MM.1S (cell line): ENCODE data around the gene USF2.
"Not testable (repeated sequence)": the region's sequence is repeated elsewhere in the genome, so short reads cannot be mapped to it uniquely, and the experiment has no call there.

Experiments
- DNase-seq: peaks from one replicate; pipeline ENCODE4 v3.0.0-alpha.2; 2015
- H2AFZ ChIP-seq: fragments of 300-600 bp; sonication (generic); 2 replicates; pipeline ENCODE4 v1.6.0; 2016; ENCODE audit warnings: antibody characterized with exemption, low read length
- H3F3A ChIP-seq: fragments of 300-600 bp; sonication (generic); 2 replicates; pipeline ENCODE4 v1.6.1; 2016; ENCODE audit warnings: mild to moderate bottlenecking, antibody characterized with exemption, low read length, moderate library complexity, mixed read lengths; ENCODE audit not compliant: insufficient read depth
- H3K27ac ChIP-seq: fragments of 300-600 bp; sonication (generic); 2 replicates; pipeline ENCODE4 v1.5.1; 2016; ENCODE audit warnings: mild to moderate bottlenecking, low read length
- H3K27me3 ChIP-seq: fragments of 300-600 bp; sonication (generic); replicated peaks from 2 replicates; pipeline ENCODE4 v1.6.0; 2016; ENCODE audit warnings: low read length; ENCODE audit not compliant: insufficient read depth
- H3K36me3 ChIP-seq: fragments of 300-600 bp; sonication (generic); replicated peaks from 2 replicates; pipeline ENCODE4 v1.6.1; 2016; ENCODE audit warnings: mild to moderate bottlenecking, low read length, mixed read lengths; ENCODE audit not compliant: insufficient read depth
- H3K4me1 ChIP-seq: fragments of 300-600 bp; sonication (generic); 2 replicates; pipeline ENCODE4 v1.6.1; 2016; ENCODE audit warnings: low read length, mixed read lengths
- H3K4me2 ChIP-seq: fragments of 300-600 bp; sonication (generic); 2 replicates; pipeline ENCODE4 v1.6.0; 2016; ENCODE audit warnings: low read depth, low read length
- H3K4me3 ChIP-seq: fragments of 300-600 bp; sonication (generic); 2 replicates; pipeline ENCODE4 v1.5.1; 2016; ENCODE audit warnings: low read length, mixed read lengths
- H3K79me2 ChIP-seq: fragments of 300-600 bp; sonication (generic); 2 replicates; pipeline ENCODE4 v1.6.1; 2016; ENCODE audit warnings: mixed run types, low read length, mixed read lengths
- H3K9ac ChIP-seq: fragments of 300-600 bp; sonication (generic); 2 replicates; pipeline ENCODE4 v1.6.1; 2016; ENCODE audit warnings: low read length, mixed read lengths
- H3K9me2 ChIP-seq: fragments of 300-600 bp; sonication (generic); replicated peaks from 2 replicates; pipeline ENCODE4 v1.6.1; 2016; ENCODE audit warnings: mild to moderate bottlenecking, low read length, mixed read lengths; ENCODE audit not compliant: insufficient read depth
- H3K9me3 ChIP-seq: fragments of 300-600 bp; sonication (generic); replicated peaks from 2 replicates; pipeline ENCODE4 v1.6.1; 2016; ENCODE audit warnings: mild to moderate bottlenecking, low read length, mixed read lengths; ENCODE audit not compliant: insufficient read depth
- H4K20me1 ChIP-seq: fragments of 300-600 bp; sonication (generic); 2 replicates; pipeline ENCODE4 v1.6.1; 2016; ENCODE audit warnings: mild to moderate bottlenecking, low read length, moderate library complexity, mixed read lengths; ENCODE audit not compliant: insufficient read depth
- EZH2 ChIP-seq: fragments of 300-600 bp; sonication (generic); optimal IDR thresholded peaks from 2 replicates; pipeline ENCODE3; 2017; ENCODE audit warnings: low read depth, mild to moderate bottlenecking, antibody characterized with exemption, low read length, mixed read lengths
- EZH2phosphoT487 ChIP-seq: fragments of 300-600 bp; sonication (generic); IDR thresholded peaks from 2 replicates; pipeline ENCODE4 v1.6.1; 2018; ENCODE audit warnings: antibody characterized with exemption, low read length
- TF ChIP-seq, protein P1 (sequence below): fragments of 300-600 bp; sonication (generic); IDR thresholded peaks from 2 replicates; pipeline ENCODE4 v1.5.1; 2016; ENCODE audit warnings: antibody characterized with exemption, low read length, mixed read lengths

The USF2 gene

DNA sequence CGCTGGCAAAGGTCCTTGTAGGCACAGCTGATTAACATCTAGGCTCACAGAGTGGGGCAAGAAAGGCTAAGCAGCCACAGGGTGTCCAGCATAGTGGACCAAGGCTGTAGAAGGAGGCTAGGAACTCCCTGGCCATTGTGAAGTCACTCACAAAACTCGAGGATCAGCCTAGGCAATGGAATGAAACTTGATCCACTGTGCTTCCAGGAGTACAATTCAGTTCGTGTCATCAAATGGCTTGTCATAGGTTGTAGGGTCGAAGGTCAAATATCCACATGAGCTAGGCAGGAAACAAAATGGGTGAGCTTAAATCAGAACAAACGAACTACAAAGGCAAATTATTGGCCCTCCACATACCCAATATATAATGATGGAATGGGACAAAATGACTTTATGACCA is 35.9 kb upstream of the USF2 start:
- Histone ChIP-seq H3K9ac (no peak overlapping the region), H3K79me2 (no peaks in the 10 kb centered on the region), H3K9me3 (no peaks in the 10 kb centered on the region), H3K36me3 (no peaks in the 10 kb centered on the region), H3K4me3 (no peak overlapping the region), H3K4me2 (no peak overlapping the region), H2AFZ (no peak overlapping the region), H3K27me3 (no peaks in the 10 kb centered on the region), H4K20me1 (no peaks in the 10 kb centered on the region), H3K9me2 (no peaks in the 10 kb centered on the region), H3F3A (no peaks in the 10 kb centered on the region), H3K27ac (no peak overlapping the region), H3K4me1 (no peaks in the 10 kb centered on the region)
- TF ChIP-seq, protein P1, sequence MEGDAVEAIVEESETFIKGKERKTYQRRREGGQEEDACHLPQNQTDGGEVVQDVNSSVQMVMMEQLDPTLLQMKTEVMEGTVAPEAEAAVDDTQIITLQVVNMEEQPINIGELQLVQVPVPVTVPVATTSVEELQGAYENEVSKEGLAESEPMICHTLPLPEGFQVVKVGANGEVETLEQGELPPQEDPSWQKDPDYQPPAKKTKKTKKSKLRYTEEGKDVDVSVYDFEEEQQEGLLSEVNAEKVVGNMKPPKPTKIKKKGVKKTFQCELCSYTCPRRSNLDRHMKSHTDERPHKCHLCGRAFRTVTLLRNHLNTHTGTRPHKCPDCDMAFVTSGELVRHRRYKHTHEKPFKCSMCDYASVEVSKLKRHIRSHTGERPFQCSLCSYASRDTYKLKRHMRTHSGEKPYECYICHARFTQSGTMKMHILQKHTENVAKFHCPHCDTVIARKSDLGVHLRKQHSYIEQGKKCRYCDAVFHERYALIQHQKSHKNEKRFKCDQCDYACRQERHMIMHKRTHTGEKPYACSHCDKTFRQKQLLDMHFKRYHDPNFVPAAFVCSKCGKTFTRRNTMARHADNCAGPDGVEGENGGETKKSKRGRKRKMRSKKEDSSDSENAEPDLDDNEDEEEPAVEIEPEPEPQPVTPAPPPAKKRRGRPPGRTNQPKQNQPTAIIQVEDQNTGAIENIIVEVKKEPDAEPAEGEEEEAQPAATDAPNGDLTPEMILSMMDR: no peak
- TF ChIP-seq EZH2phosphoT487 (no peak), EZH2 (no peak)
- DNase-seq: no peak

DNA sequence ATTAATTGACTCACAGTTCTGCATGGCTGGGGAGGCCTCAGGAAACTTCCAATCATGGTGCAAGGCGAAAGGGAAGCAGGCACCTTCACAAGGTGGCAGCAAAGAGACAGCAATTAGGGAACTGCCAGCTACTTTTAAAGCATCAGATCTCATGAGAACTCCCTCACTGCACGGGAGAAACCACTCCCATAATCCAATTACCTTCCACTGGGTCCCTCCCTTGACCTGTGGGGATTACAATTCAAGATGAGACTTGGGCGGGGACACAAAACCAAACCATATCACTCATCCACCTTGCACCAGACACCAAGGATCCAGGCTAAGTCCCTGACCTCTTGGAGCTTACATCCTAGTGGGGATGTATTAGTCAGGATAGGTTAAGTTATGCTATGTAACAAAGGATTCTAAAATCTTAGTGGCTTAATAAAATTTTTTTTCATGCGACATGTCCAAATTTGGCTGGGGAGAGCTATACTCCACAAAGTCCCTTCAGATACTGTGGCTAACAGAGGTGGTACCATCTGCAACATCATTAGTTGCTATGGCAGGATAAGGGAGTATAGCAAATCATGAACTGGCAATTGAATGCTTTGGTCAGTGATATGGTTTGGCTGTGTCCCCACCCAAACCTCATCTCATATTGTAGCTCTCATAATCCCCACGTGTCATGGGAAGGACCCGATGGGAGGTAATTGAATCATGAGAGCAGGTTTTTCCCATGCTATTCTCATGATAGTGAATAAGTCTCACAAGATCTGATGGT is 31.9 kb upstream of the USF2 start:
- no peaks in the 10 kb centered on the region for H3K9me2 ChIP-seq
- no peak for TF ChIP-seq EZH2
- TF ChIP-seq, protein P1: peak; percentile 40
- H4K20me1 ChIP-seq: no peaks in the 10 kb centered on the region
- no peak overlapping the region for H3K4me3 ChIP-seq
- no peaks in the 10 kb centered on the region for H3K79me2 ChIP-seq
- H3K4me2 ChIP-seq: no peak overlapping the region
- H3K27me3 ChIP-seq: no peaks in the 10 kb centered on the region
- no peak overlapping the region for H3K27ac ChIP-seq
- peaks cover 12% of the 10 kb centered on the region for H3K4me1 ChIP-seq
- H3K9ac ChIP-seq: no peak overlapping the region
- no peaks in the 10 kb centered on the region for H3K36me3 ChIP-seq
- peak; percentile 39 for DNase-seq
- no peak overlapping the region for H2AFZ ChIP-seq
- no peaks in the 10 kb centered on the region for H3K9me3 ChIP-seq
- H3F3A ChIP-seq: no peaks in the 10 kb centered on the region

DNA sequence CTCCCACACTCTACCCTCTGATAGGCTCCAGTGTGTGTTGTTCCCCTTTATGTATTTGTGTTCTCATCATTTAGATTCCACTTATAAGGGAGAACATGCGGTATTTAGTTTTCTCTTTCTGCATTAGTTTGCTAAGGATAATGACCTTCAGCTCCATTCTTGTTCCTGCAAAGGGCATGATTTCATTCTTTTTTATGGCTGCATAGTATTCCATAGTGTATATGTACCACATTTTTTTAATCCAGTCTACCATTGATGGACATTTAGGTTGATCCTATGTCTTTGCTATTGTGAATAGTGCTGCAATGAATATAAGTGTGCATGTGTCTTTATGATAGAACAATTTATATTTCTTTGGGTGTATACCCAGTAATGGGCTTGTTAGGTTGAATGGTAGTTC is 29.2 kb upstream of the USF2 start:
- H3K27me3 ChIP-seq, DNase-seq, H3K9me3 ChIP-seq, H3K79me2 ChIP-seq, H3K4me3 ChIP-seq, H3K9me2 ChIP-seq, H4K20me1 ChIP-seq, H3K4me2 ChIP-seq, H3K36me3 ChIP-seq, H3K9ac ChIP-seq, H2AFZ ChIP-seq, H3K27ac ChIP-seq, H3F3A ChIP-seq: not testable (repeated sequence)
- H3K4me1 ChIP-seq: peaks cover 12% of the 10 kb centered on the region

DNA sequence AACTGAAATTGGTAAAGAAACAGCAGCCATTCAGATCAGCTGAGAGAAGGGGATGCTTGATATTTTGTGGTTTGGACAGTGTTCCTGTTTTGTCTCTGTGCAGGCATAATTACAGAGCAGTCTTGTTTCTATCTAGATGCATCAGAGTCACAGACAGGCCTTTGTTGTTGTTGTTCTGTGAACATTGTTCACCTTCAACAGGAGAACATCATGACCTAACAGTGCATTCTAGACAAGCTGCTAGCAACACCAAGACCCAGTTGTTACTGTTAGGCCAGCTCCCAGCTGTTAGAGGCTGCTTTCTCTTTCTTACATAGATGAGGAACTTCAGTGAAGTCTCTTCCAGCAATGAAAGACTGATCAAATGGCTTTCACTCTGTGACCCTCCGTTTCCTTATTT is 28.4 kb upstream of the USF2 start:
- no peaks in the 10 kb centered on the region for H3K79me2 ChIP-seq
- peak overlapping the region; percentile 59 for H2AFZ ChIP-seq
- peak; percentile 43 for DNase-seq
- H3K9me3 ChIP-seq: no peaks in the 10 kb centered on the region
- H4K20me1 ChIP-seq: no peaks in the 10 kb centered on the region
- peaks cover 12% of the 10 kb centered on the region for H3K4me1 ChIP-seq
- peak overlapping the region; percentile 53 for H3K4me2 ChIP-seq
- H3K27me3 ChIP-seq: no peaks in the 10 kb centered on the region
- H3K36me3 ChIP-seq: no peaks in the 10 kb centered on the region
- H3K27ac ChIP-seq: peak overlapping the region; percentile 37; the same call in 1 of the 2 replicates
- no peaks in the 10 kb centered on the region for H3F3A ChIP-seq
- no peak for TF ChIP-seq EZH2
- TF ChIP-seq, protein P1: no peak
- TF ChIP-seq EZH2phosphoT487: no peak
- 0 out of 2 replicates have a peak overlapping the region, but pooled peaks have one; percentile 8 for H3K4me3 ChIP-seq
- H3K9me2 ChIP-seq: no peaks in the 10 kb centered on the region
- peak overlapping the region; percentile 19; the same call in 1 of the 2 replicates for H3K9ac ChIP-seq
